ENCODE results near the gene CYB561D1.

- no peak for TF ChIP-seq CTCF (IDR thresholded peaks at IDR 0.05; ENCODE audit: low read length)
- no peak for TF ChIP-seq EZH2 (optimal IDR thresholded peaks at IDR 0.05; ENCODE audit: low read depth, low read length)
These were observed 47.2 kb downstream of the CYB561D1 start for GRCh38 chr1:109541102-109541501.
